GM18867 (cell line): Measurements from ENCODE around the gene PLXND1.
"Not testable (repeated sequence)": the region's sequence is repeated elsewhere in the genome, so short reads cannot be mapped to it uniquely, and the experiment has no call there.

Experiments
- ATAC-seq: cut with Tn5 transposase; IDR thresholded peaks from one replicate; pipeline ENCODE4 v1.9.1; 2021; ENCODE audit warnings: mild to moderate bottlenecking, moderate library complexity; ENCODE audit not compliant: unreplicated experiment

Gene PLXND1

DNA sequence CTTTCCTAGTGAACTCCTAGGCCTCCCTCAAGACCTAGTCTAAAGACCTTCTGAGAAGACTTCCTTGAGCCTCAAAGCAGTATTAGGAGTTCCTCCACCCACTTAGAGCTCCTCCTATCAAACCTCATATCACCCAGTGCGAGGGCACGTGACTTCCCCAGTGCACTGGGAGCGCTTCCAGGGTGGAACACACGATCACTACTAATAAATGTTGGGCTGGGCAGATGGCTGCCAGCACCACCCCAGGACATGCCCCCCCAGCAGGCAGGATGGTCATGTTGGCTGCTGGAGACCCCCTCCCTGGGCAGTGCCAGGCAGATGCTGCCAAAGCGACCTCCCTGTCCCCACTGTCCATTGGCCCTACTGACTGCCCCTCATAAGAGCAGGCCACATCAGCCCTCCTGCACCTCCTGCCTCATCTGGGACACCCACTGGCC, 8.5 kb upstream of the PLXND1 start:
- no peak for ATAC-seq

- no peak for ATAC-seq
Observed at GRCh38 chr3:129614435-129614834, 8.0 kb upstream of the PLXND1 start.

GRCh38 chr3:129613367-129613740, 6.9 kb upstream of the PLXND1 start:
- ATAC-seq: no peak

GRCh38 chr3:129612534-129613366, 6.3 kb upstream of the PLXND1 start:
- no peak for ATAC-seq

DNA sequence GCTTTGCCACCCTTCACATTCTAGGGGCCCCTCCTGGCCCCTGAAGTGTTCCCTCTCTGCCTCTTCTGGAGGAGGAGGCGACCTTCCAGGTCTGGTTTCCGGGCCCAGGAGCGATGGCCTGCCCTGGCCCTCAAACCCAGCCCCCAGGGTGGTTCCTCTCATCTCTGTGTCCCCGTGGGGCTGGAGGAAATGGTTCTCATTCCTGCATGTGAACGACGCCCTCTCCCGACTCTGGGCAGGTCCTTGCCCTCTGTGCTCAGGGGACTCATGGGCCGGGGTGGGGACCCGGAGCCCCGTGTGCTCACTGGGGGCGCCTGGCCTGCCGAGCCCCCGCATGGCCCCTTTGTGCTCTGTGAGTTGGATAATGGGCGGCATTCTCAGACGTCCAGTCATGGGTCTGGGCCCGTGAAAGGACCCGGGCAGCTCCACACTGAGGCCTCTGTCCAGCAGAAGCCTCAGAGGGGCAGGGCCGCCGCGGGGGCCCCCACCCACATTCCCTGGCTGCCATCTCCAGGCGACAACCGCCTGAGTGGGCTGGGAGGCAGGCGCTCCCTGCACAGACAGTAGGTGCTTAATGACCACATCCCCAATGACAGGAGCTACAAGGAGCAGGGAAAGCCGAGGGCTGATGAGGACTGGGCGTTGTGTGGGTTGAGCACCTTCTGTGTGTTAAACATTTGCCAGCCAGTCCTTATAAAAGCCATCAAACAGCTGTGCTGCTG, 5.5 kb upstream of the PLXND1 start:
- ATAC-seq: no peak

DNA sequence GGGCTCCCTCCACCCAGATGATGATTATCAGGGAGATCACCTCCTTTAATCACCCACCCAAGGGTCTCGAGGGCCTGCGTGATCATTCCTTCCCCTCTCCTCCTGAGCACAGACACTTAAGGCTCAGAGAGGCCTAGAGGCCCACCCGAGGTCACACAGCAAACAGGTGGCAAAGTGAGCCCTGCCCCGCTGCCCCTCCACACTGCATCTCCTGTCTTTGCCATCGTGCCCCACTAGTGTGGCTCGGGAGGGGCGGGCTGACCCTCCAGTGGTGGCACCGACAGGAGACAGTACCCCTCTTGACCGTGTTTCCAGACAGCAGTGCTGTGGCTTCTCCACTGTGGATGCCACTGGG, 4.9 kb upstream of the PLXND1 start:
- no peak for ATAC-seq

DNA sequence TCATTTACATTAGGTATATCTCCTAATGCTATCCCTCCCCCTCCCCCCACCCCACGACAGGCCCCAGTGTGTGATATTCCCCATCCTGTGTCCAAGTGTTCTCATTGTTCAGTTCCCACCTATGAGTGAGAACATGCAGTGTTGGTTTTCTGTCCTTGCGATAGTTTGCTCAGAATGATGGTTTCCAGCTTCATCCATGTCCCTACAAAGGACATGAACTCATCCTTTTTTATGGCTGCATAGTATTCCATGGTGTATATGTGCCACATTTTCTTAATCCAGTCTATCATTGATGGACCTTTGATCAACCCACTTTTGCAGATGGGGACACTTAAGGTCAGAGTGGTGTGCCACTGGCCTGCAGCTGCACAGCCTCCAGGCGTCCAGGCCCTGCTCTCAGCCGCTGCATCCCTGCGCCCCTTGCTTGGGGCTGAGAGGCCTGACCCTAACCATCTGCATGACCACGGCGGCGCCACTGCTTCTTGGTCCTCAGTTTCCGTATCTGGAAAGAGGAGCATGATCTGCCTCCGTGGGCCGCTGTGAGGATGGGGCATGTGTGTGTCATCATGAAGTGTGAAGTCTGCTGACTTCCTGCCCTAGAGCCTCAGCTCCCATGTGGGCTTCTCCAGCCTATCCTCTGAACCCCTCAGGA, 4.4 kb upstream of the PLXND1 start:
- not testable (repeated sequence) for ATAC-seq

GRCh38 chr3:129610276-129610675, 3.8 kb upstream of the PLXND1 start:
- ATAC-seq: no peak

DNA sequence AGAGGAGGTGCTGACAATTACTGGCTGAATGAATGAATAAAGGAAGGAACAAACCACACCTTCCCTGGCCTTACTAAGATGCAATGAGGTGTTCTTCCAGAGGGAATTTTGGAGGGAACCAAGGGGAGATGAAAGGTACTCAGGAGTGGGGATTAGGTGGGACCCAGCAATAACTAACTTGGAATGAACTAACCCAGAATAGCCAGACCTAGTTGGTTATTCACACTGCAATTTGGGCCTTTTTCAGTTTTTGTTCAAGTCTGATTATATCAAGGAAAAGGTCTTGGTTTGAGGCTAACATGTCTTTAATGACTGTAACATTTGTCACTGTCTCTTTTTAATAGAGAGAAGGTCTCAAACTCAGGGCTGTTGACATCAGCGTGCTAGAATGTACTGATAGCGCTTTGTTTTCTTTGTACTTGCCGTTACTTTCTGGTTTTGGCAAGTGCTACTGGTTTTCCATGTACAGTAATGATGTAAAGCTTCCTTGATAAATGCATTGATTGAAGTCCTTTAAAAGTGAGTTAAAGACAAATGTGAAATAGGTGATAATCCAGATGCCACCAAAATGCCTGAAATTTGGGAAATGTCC, 3.2 kb upstream of the PLXND1 start:
- no peak for ATAC-seq

DNA sequence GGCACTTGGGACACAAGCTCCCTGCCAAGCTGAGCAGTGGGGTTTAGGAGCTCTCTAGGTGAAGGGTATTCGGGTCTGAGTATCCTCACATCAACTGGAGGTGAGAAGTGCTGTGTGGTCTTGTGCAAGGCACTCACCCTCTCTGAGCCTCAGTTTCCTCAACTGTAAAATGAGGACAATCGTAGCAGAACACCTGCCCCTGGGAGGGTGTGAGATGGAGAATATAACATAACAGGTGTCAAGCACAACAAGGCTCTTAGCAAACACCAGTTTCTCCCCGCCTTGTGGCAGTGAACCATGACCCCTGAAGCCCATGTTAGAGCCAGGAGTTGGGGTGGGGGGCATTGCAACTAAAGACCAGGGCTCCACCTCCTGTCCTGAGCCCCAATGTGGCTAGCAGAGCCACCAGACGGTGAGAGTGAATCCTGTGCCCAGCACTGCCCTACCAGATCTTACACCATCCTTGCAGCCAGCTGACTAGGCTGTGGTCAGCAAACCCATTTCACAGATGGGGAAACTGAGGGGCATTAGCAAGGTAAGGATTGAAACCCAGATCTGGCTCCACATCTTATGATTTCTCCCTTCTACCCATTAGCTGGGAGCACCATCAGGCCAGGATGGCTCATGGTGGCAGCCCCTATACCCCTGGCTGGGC, 2.6 kb upstream of the PLXND1 start:
- no peak for ATAC-seq

DNA sequence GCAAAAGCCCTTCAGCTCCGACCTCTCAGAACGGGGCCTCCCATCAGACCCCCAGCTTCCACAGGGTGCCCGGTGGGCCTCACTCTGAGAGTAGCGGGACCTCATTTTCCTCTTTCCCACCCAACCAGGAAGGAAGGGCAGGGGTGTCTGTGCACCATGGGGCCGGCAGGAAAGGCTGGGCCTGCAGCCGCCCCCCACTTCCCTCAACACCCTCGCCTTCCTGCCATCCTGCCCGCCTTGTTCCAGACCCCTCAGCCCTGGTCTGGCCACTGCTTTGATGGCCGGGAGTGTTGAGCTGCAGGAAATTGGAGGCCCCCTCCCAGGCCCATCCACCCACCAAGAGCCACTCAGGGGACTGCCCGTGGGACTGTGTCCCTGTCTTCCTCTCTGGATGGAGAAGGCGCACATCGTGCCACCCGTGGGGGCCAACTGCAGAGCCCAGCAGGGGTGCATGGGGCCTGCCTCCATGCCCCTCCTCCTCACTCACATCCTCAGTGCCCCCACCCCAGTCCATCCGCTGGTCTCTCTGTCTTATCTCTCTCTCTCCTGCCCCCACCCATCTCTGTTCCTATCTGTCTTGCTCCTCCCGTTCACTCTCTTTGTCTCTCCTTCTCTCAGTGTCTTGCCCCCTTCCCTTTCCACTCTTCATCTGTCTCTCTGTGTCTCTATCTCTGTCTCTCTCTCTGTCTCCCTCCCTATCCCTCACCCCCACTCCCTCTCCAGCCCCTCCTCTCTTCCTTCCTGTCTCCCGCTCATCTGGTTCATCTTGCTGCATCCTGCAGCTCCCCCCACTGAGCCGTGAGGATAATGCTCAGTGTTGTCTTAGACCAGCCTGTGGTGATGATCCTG, 1.8 kb upstream of the PLXND1 start:
- no peak for ATAC-seq

- no peak for ATAC-seq
Observed at GRCh38 chr3:129607391-129608068, 1.1 kb upstream of the PLXND1 start.

GRCh38 chr3:129605922-129606635, 397 bp downstream of the PLXND1 start:
- ATAC-seq: no peak

GRCh38 chr3:129605203-129605921, 1.1 kb downstream of the PLXND1 start:
- ATAC-seq: no peak

- ATAC-seq: no peak
Observed at GRCh38 chr3:129604767-129605166, 1.7 kb downstream of the PLXND1 start.

- no peak for ATAC-seq
Observed at GRCh38 chr3:129603991-129604749, 2.3 kb downstream of the PLXND1 start.

DNA sequence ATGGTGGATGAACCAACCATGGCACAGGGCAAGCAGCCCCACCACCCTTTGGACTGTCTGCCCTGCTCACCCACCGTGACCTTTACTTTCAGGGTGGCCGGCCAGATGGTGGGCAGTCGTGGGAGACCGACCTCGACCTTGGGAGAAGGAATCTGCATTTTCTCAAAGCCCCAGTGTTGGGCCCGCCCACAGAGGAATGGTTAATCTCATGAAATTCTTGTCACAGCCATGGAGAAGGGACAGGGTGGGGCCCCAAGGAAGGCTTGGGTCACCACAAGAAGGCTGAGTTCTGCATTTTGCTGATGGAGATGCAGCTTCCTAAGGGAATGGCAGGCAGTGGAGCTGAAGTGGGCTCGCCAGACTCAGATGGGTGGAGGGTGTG, 2.9 kb downstream of the PLXND1 start:
- no peak for ATAC-seq
